Urothelium cell line (cell line): ENCODE data around the gene BRD1.
A peak's percentile ranks its signal among the peaks of the same experiment; 100 is the strongest.

Experiments
- DNase-seq: peaks from one replicate; pipeline ENCODE4 v3.0.0; 2011; ENCODE audit warnings: low spot score, mixed read lengths
- FAIRE-seq: peaks from 2 replicates; lab custom pipeline; 2011; peaks lifted over from hg19 to GRCh38; lab: Jason Lieb, UNC

BRD1 gene

GRCh38 chr22:49803737-49804375, 23.8 kb downstream of the BRD1 start:
- no peak for DNase-seq
- FAIRE-seq: no peak

GRCh38 chr22:49803134-49803533, 24.5 kb downstream of the BRD1 start:
- no peak for DNase-seq
- no peak for FAIRE-seq

GRCh38 chr22:49801391-49802060, 26.1 kb downstream of the BRD1 start:
- FAIRE-seq (no peak), DNase-seq (no peak)

GRCh38 chr22:49800408-49801238, 27.1 kb downstream of the BRD1 start:
- DNase-seq (no peak), FAIRE-seq (peak; percentile 59)

- no peak for DNase-seq
- no peak for FAIRE-seq
Observed at GRCh38 chr22:49799431-49800075, 28.1 kb downstream of the BRD1 start.

GRCh38 chr22:49798486-49799151, 29.1 kb downstream of the BRD1 start:
- DNase-seq (no peak), FAIRE-seq (no peak)

- DNase-seq: no peak
- FAIRE-seq: no peak
Observed at GRCh38 chr22:49797706-49798105, 30.0 kb downstream of the BRD1 start.

- FAIRE-seq: no peak
- DNase-seq: no peak
Observed at GRCh38 chr22:49796596-49797270, 30.9 kb downstream of the BRD1 start.

GRCh38 chr22:49795521-49795920, 32.2 kb downstream of the BRD1 start:
- DNase-seq (no peak), FAIRE-seq (no peak)

GRCh38 chr22:49793871-49794270, 33.8 kb downstream of the BRD1 start:
- no peak for DNase-seq
- FAIRE-seq: no peak

- DNase-seq (no peak), FAIRE-seq (no peak)
Observed at GRCh38 chr22:49793296-49793695, 34.4 kb downstream of the BRD1 start.

- FAIRE-seq: no peak
Observed at GRCh38 chr22:49792107-49792506, 35.6 kb downstream of the BRD1 start.

GRCh38 chr22:49791682-49792081, 36.0 kb downstream of the BRD1 start:
- DNase-seq: no peak
- no peak for FAIRE-seq

More at GRCh38 chr22:49792107-49792506, 35.6 kb downstream of the BRD1 start:
- DNase-seq: no peak

GRCh38 chr22:49790912-49791311, 36.8 kb downstream of the BRD1 start:
- FAIRE-seq (no peak), DNase-seq (no peak)

GRCh38 chr22:49789289-49790141, 38.2 kb downstream of the BRD1 start:
- DNase-seq (no peak), FAIRE-seq (no peak)

GRCh38 chr22:49788504-49788903, 39.2 kb downstream of the BRD1 start:
- DNase-seq (no peak), FAIRE-seq (no peak)

- DNase-seq: no peak
- no peak for FAIRE-seq
Observed at GRCh38 chr22:49787861-49788260, 39.8 kb downstream of the BRD1 start.

- FAIRE-seq: no peak
Observed at GRCh38 chr22:49786976-49787706, 40.5 kb downstream of the BRD1 start.

More at GRCh38 chr22:49786976-49787706, 40.5 kb downstream of the BRD1 start:
- DNase-seq: no peak
